ENCODE measurements around the gene EFHD1. TPM values are rescaled to one million over a fixed set of nuclear protein-coding genes. Genes with fewer than 3 reads are reported as not detected.

Gene EFHD1
- total RNA-seq, 1 donor from 2014 or later = 5.6 TPM

DNA sequence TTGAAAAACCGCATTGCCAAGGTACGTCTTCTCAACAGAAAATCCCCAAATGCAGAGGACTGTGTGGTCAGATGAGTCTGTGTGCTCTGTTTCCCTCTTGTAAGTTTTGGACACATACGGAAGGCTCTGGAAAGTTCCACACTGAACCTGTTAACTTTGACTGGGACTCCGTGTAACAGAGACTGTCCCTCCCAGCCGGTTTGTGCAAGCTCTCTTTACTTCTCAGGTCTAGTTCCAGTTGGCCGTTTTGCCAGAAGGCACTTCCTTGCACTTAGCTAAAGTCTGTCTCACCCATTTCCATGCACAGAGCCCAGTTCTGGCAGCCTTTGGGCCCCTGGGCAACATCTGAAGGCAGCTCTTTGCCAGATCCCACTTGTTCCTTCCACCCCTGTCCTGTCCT lies 22.0 kb downstream of the EFHD1 start:
- no peaks in the 10 kb centered on the region for H3K27me3 Mint-ChIP-seq (ENCODE audit: low read depth)
- no peak for DNase-seq (ENCODE audit: low spot score in 2 of 2, unreplicated experiment in 2 of 2)
- H3K27ac Mint-ChIP-seq = no peak overlapping the region

DNA sequence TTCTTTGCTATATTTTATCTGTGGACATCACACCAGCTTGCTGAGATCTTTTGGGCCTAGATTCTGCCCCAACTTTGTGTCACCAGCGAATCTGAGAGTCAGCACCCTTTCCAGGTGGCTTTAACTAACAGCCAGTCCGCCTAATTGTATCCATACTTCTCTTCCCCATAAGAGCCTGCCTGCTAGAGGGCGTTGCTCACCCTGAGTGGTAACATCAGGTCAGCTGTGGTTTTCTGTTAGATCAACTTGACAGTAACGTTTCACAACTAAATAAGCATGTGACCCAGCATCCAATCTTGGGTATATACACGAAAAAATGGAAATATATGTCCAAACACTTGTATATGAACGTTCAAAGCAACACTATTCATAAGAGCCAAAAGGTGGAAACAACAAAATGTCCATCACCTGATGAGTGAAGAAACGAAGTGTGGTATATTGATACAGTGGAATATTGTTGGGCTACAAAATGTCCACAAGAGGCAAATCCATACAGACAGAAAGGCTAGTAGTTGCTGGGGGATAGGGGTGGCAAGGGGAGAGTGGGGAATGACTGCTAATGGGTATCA lies 24.9 kb downstream of the EFHD1 start:
- Mint-ChIP-seq H3K36me3 (peaks cover 2% of the 10 kb centered on the region), H3K4me1 (no peaks in the 10 kb centered on the region), H3K27me3 (ENCODE audit: low read depth) (no peaks in the 10 kb centered on the region), H3K9me3 (no peaks in the 10 kb centered on the region), H3K4me3 (no peak overlapping the region), H3K27ac (no peak overlapping the region)
- no peak for DNase-seq (ENCODE audit: low spot score in 2 of 2, unreplicated experiment in 2 of 2)
- TF ChIP-seq, protein P1, sequence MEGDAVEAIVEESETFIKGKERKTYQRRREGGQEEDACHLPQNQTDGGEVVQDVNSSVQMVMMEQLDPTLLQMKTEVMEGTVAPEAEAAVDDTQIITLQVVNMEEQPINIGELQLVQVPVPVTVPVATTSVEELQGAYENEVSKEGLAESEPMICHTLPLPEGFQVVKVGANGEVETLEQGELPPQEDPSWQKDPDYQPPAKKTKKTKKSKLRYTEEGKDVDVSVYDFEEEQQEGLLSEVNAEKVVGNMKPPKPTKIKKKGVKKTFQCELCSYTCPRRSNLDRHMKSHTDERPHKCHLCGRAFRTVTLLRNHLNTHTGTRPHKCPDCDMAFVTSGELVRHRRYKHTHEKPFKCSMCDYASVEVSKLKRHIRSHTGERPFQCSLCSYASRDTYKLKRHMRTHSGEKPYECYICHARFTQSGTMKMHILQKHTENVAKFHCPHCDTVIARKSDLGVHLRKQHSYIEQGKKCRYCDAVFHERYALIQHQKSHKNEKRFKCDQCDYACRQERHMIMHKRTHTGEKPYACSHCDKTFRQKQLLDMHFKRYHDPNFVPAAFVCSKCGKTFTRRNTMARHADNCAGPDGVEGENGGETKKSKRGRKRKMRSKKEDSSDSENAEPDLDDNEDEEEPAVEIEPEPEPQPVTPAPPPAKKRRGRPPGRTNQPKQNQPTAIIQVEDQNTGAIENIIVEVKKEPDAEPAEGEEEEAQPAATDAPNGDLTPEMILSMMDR (IDR thresholded peaks at IDR 0.05; ENCODE audit: unreplicated experiment) = no peak

More for the DNA sequence above, 22.0 kb downstream of the EFHD1 start:
- H3K4me3 Mint-ChIP-seq = no peak overlapping the region
- H3K9me3 Mint-ChIP-seq = no peaks in the 10 kb centered on the region
- TF ChIP-seq, protein P1 (IDR thresholded peaks at IDR 0.05; ENCODE audit: unreplicated experiment) = no peak
- no peaks in the 10 kb centered on the region for H3K36me3 Mint-ChIP-seq
- peaks cover 4% of the 10 kb centered on the region for H3K4me1 Mint-ChIP-seq

DNA sequence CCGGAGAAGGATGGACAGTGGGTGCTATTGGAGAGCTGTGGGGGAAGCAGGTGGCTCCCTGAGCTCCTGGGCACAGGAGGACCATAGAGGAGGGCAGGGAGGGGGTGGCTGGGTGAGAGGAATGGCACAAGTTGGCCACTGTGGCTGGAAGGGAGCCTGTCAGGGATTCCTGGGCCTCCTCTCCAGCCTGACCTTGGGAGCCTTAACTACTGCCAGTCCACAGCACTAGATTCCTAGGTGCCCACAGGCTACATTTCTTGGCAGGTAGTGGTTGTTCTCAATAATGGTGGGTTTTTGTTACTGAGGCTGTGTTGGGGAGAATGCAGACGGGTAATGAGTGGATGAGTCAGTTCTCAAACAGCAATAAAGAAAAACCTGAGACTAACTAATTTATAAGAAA lies 26.0 kb downstream of the EFHD1 start:
- H3K4me3 Mint-ChIP-seq = no peak overlapping the region
- no peaks in the 10 kb centered on the region for H3K4me1 Mint-ChIP-seq
- TF ChIP-seq, protein P1 (IDR thresholded peaks at IDR 0.05; ENCODE audit: unreplicated experiment) = no peak
- no peaks in the 10 kb centered on the region for H3K9me3 Mint-ChIP-seq
- H3K36me3 Mint-ChIP-seq = peaks cover 2% of the 10 kb centered on the region
- no peaks in the 10 kb centered on the region for H3K27me3 Mint-ChIP-seq (ENCODE audit: low read depth)
- no peak overlapping the region for H3K27ac Mint-ChIP-seq
- DNase-seq (ENCODE audit: low spot score in 2 of 2, unreplicated experiment in 2 of 2) = no peak

DNA sequence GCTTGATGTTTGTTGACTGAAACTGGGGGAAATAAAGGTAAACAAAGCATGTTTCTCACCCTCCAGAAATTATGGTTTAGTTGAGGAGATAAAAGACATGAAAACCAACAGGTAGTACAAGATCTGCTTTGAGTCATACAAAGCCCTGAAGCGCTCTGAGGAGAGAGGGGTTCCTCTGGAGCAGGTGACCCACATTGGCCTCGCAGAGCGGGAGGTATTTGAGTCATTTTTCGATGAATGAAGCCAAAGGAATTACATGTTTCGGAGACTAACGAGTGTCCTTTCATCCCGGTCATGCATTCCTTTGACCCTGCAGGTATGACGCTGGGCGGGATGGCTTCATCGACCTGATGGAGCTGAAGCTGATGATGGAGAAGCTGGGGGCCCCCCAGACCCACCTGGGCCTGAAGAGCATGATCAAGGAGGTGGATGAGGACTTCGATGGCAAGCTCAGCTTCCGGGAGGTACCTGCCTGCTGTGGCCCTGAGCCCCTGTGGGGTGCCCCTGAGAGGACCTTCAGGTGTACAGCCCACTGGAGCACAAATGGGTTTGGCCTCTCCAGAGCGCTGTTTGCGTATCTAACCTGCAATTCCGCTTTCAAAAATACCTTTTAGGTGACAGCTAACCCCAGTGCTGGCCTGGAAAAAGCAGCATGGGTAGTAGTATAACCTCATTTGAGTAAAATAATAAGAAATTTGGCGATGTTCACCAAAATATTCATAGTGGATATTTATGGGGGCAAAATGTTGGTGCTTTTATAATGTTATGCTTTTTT lies 29.3 kb downstream of the EFHD1 start:
- no peaks in the 10 kb centered on the region for H3K4me1 Mint-ChIP-seq
- DNase-seq (ENCODE audit: low spot score in 2 of 2, unreplicated experiment in 2 of 2) = no peak
- no peak overlapping the region for H3K27ac Mint-ChIP-seq
- no peak overlapping the region for H3K4me3 Mint-ChIP-seq
- peaks cover 2% of the 10 kb centered on the region for H3K36me3 Mint-ChIP-seq
- no peaks in the 10 kb centered on the region for H3K9me3 Mint-ChIP-seq
- TF ChIP-seq, protein P1 (IDR thresholded peaks at IDR 0.05; ENCODE audit: unreplicated experiment) = no peak
- no peaks in the 10 kb centered on the region for H3K27me3 Mint-ChIP-seq (ENCODE audit: low read depth)

DNA sequence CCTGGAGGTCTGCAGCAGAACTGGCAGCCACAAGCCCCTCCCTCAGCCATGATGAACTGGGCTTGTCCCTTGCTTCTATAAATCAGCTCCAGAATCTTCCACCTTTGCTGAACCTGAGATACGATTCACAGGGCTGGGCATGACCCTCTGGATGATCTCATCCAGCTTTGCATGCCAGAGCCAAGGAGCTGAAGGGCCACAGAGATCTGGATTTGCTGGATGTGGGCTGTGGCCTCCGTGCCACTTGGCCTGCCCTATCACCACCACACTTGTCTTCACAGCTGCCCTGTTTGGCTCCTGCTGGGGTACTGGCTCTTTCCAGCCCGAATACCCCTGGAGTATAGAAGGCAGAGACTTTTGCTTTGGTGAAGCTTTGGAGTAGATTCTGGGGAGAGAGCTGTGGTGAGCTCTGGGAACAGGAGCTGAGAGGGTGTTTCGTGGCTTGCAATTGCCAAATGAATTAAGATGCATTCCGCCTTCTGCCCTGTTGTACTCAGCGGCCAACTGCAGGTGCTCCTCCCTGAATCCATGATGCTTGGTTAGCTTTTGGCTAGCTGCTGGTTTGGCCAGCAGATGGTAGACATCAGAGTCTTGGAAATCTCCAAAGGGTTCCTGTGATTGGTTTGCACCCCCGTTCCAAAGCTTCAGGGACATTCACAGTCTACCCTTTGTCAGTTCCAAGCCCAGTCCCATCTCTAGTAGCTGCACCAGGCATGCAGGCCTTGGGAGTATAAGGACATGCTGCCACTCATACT lies 32.8 kb downstream of the EFHD1 start:
- TF ChIP-seq, protein P1 (IDR thresholded peaks at IDR 0.05; ENCODE audit: unreplicated experiment) = no peak
- Mint-ChIP-seq H3K36me3 (peaks cover under 1% of the 10 kb centered on the region), H3K4me1 (no peaks in the 10 kb centered on the region), H3K9me3 (no peaks in the 10 kb centered on the region), H3K4me3 (no peak overlapping the region), H3K27ac (no peak overlapping the region), H3K27me3 (ENCODE audit: low read depth) (no peaks in the 10 kb centered on the region)
- DNase-seq (ENCODE audit: low spot score in 2 of 2, unreplicated experiment in 2 of 2) = no peak

All from mesothelial cell of epicardium (in vitro differentiated cells).